ENCODE results near the gene NRP1. TPM values are rescaled to one million over a fixed set of nuclear protein-coding genes. Genes with fewer than 3 reads are reported as not detected.

The NRP1 gene
- total and polyA plus RNA-seq, 2 donors (not counting 3 experiments of a cell fraction or from before 2014, with no cell fraction given), result 122 to 306 TPM

DNA sequence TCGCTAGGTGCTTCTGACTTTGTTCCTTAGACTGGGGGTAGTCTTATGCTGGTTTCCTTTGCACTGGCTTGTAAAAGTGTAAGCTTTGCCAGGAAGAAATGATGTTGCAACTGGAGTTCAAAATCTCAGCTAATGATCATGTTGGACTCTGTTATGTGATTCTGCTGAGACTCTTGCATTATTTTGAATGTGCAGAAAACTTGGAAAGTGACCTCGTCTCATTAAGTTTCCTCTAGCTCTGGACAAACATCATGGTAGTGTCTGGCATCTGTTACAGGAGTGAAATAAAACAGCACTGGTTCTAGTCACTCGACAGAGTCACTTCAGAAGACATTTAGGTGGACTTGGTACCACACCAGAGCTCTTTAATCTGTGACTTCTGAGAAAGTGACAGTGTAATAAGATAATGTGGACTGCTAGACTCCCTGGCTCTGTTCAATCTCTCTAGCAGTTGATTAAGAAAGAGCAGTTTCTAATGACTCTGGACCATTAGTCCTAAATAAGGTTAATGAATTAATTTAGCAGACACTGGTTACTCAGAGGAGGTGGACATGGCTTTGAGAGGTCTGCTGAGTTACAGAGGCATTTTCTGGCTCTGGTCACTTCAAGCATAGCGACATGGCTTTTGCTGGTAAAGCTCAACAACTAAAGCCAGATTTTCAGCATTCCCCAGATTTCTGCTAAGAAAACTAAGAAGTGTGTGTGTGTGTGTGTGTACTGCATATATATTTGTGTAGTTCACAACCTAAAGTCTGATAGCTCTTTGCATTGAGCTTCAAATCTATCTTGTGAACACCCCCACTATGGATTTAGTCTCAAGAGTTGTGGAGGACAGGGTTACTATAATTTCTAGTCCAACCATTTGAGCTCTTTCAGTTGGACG lies 2.0 kb downstream of the NRP1 start:
- Histone ChIP-seq H2AFZ (ENCODE audit: low read depth, low read length) (no peak overlapping the region), H3K27ac (ENCODE audit: insufficient read depth, low read depth, low read length) (peak overlapping the region; percentile 84), H3K36me3 (ENCODE audit: control insufficient read depth in 2 of 2, extremely low read depth in 1 of 2, insufficient read depth in 2 of 2, low read length in 2 of 2) (peaks cover 0 to 19% of the 10 kb centered on the region in 2 experiments), H3K4me1 (ENCODE audit: control insufficient read depth, extremely low read depth, insufficient read depth, low read length) (peaks cover 55% of the 10 kb centered on the region), H3K9me1 (replicated peaks; ENCODE audit: control insufficient read depth, extremely low read depth, insufficient read depth, low read length) (no peaks in the 10 kb centered on the region), H3K79me2 (ENCODE audit: control insufficient read depth, insufficient read depth, low read length) (peaks cover 92% of the 10 kb centered on the region), H3K9me3 (replicated peaks; ENCODE audit: control insufficient read depth, insufficient read depth, low read length) (no peaks in the 10 kb centered on the region), H3K4me2 (ENCODE audit: insufficient read depth, low read length) (peak overlapping the region; percentile 100), H3K4me3 (replicated peaks in 1 of 3; ENCODE audit: insufficient read depth in 1 of 3, low read depth in 1 of 3, low read length in 3 of 3) (peak overlapping the region; percentile 90 to 100 (median 97)), H3K27me3 (ENCODE audit: control insufficient read depth in 2 of 2, insufficient read depth in 2 of 2, low read length in 2 of 2) (no peaks in the 10 kb centered on the region), H4K20me1 (replicated peaks; ENCODE audit: control insufficient read depth, extremely low read depth, insufficient read depth, low read length) (no peaks in the 10 kb centered on the region), H3K9ac (replicated peaks; ENCODE audit: extremely low read depth, insufficient read depth, low read length) (peak overlapping the region; percentile 78)
- peak; percentile 12 for TF ChIP-seq POLR2AphosphoS5 (IDR thresholded peaks at IDR 0.05; ENCODE audit: insufficient read depth, low read depth, low read length)
- TF ChIP-seq CTCF (IDR thresholded peaks at IDR 0.05; ENCODE audit: extremely low read depth in 1 of 2, insufficient read depth in 1 of 2, low read depth in 1 of 2, low read length in 2 of 2), result no peak
- ChIA-PET CTCF (interaction anchor here (0.7 to 6.2 kb wide), 20 partner anchors 9 to 1307 kb away, joined by 3 to 61 read pairs (median 4); no protein-coding TSS in a partner anchor), POLR2A (no interaction called here)
- FAIRE-seq (peak; percentile 58), DNase-seq (ENCODE audit: low read depth, low spot score) (peak; percentile 69)
- dilution Hi-C loops (cut with MboI; ENCODE audit: extremely low pct_ligation_motif_present, low sequenced_read_pairs), result no loop called here
- BruUV-seq (replicated peaks), result TSS peak; percentile 3
- intact Hi-C loops (cut with micrococcal nuclease), result loop anchor here (5.0 to 10.0 kb wide), 8 partner anchors 175 to 1250 kb away; no protein-coding TSS in a partner anchor

DNA sequence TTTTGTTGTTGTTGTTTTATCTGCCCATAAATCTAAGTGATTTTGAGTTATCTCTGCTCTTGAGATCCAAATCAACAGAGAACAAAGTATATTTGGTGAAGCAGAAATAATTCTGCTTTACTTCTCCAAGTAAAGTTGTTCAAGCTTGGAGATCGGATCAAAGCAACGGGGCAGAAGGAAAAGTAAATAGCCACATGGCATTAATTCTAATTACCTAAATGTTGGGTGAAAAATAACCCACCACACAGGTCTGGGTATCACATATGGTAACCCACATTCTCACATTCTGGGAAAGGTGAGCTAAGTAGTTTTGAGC lies 3.1 kb downstream of the NRP1 start:
- CTCF ChIA-PET, result interaction anchor here (0.6 to 6.2 kb wide), 7 partner anchors 138 to 1646 kb away, joined by 4 to 61 read pairs (median 6); no protein-coding TSS in a partner anchor
- no peak overlapping the region for H2AFZ ChIP-seq (ENCODE audit: low read depth, low read length)
- intact Hi-C loops (cut with micrococcal nuclease), result loop anchor here (1.0 to 10.0 kb wide), 12 partner anchors 176 to 1251 kb away; no protein-coding TSS in a partner anchor
- H3K4me3 ChIP-seq (replicated peaks in 1 of 3; ENCODE audit: insufficient read depth in 1 of 3, low read depth in 1 of 3, low read length in 3 of 3), result peak overlapping the region; percentile 90 to 100 (median 97)
- peaks cover 51% of the 10 kb centered on the region for H3K4me1 ChIP-seq (ENCODE audit: control insufficient read depth, extremely low read depth, insufficient read depth, low read length)
- peaks cover 99% of the 10 kb centered on the region for H3K79me2 ChIP-seq (ENCODE audit: control insufficient read depth, insufficient read depth, low read length)
- peak overlapping the region; percentile 84 for H3K27ac ChIP-seq (ENCODE audit: insufficient read depth, low read depth, low read length)
- dilution Hi-C loops (cut with MboI; ENCODE audit: extremely low pct_ligation_motif_present, low sequenced_read_pairs), result no loop called here
- peak overlapping the region; percentile 100 for H3K4me2 ChIP-seq (ENCODE audit: insufficient read depth, low read length)
- POLR2A ChIA-PET, result no interaction called here
- DNase-seq (ENCODE audit: low read depth, low spot score) (no peak), FAIRE-seq (no peak)
- no peak for TF ChIP-seq MAX (IDR thresholded peaks at IDR 0.05; ENCODE audit: insufficient read depth, insufficient read length)
- no peak for TF ChIP-seq JUN (IDR thresholded peaks at IDR 0.05; ENCODE audit: borderline replicate concordance, insufficient read depth, insufficient read length, low read depth)
- TF ChIP-seq FOS (IDR thresholded peaks at IDR 0.05; ENCODE audit: borderline replicate concordance, insufficient read depth, low read length), result no peak
- TF ChIP-seq GATA2 (IDR thresholded peaks at IDR 0.05; ENCODE audit: insufficient read depth, insufficient read length, low read depth, low read length), result no peak
- H3K36me3 ChIP-seq (ENCODE audit: control insufficient read depth in 2 of 2, extremely low read depth in 1 of 2, insufficient read depth in 2 of 2, low read length in 2 of 2), result peaks cover 0 to 24% of the 10 kb centered on the region in 2 experiments
- no peaks in the 10 kb centered on the region for H3K27me3 ChIP-seq (ENCODE audit: control insufficient read depth in 2 of 2, insufficient read depth in 2 of 2, low read length in 2 of 2)
- H3K9me3 ChIP-seq (replicated peaks; ENCODE audit: control insufficient read depth, insufficient read depth, low read length), result no peaks in the 10 kb centered on the region
- H4K20me1 ChIP-seq (replicated peaks; ENCODE audit: control insufficient read depth, extremely low read depth, insufficient read depth, low read length), result no peaks in the 10 kb centered on the region
- H3K9me1 ChIP-seq (replicated peaks; ENCODE audit: control insufficient read depth, extremely low read depth, insufficient read depth, low read length), result no peaks in the 10 kb centered on the region
- BruUV-seq (replicated peaks), result no TSS peak
- peak overlapping the region; percentile 78 for H3K9ac ChIP-seq (replicated peaks; ENCODE audit: extremely low read depth, insufficient read depth, low read length)

Data from endothelial cell of umbilical vein (primary cell).